Heart left ventricle (tissue), 16 donors: ENCODE results near the gene PRRG2. TPM values are rescaled to one million over a fixed set of nuclear protein-coding genes. Genes with fewer than 3 reads are reported as not detected.

ENCODE experiments used
- ATAC-seq, 4 donors: fragments of 200-7000 bp; cut with Tn5 transposase; one replicate each; pipeline ENCODE4 v1.9.1; 2020 to 2022; ENCODE audit warnings: moderate library complexity in 4 of 4, mild to moderate bottlenecking in 3 of 4, moderate number of reproducible peaks in 1 of 4
- DNase-seq, 5 donors: peaks; one replicate each; pipeline ENCODE4 v3.0.0-alpha.2; 2020
- H3K27ac ChIP-seq, 12 donors: fragments of 200-600 bp; sonication (generic) in 4 of 12; one replicate each; pipeline versions ENCODE4 v1.5.0 to v1.8.0; 2016 to 2022; ENCODE audit warnings: mild to moderate bottlenecking in 2 of 12
- H3K27me3 ChIP-seq, 9 donors: fragments of 200-600 bp; sonication (generic) in 2 of 9; one replicate each; pipeline versions ENCODE4 v1.5.1 to v1.8.0; 2016 to 2022; ENCODE audit warnings: mild to moderate bottlenecking in 3 of 9
- H3K36me3 ChIP-seq, 9 donors: fragments of 200-600 bp; sonication (generic) in 2 of 9; one replicate each; pipeline versions ENCODE4 v1.5.0 to v1.8.0; 2018 to 2022; ENCODE audit warnings: mild to moderate bottlenecking in 2 of 9
- H3K4me1 ChIP-seq, 12 donors: fragments of 200-600 bp; sonication (generic) in 4 of 12; one replicate each; pipeline versions ENCODE4 v1.5.0 to v1.8.0; 2016 to 2022; ENCODE audit warnings: mild to moderate bottlenecking in 3 of 12
- H3K4me3 ChIP-seq, 12 donors: fragments of 200-600 bp; sonication (generic) in 4 of 12; one replicate each; pipeline versions ENCODE4 v1.5.0 to v1.8.0; 2017 to 2022; ENCODE audit warnings: mild to moderate bottlenecking in 9 of 12, moderate library complexity in 4 of 12
- H3K9me3 ChIP-seq, 12 donors: fragments of 200-600 bp; sonication (generic) in 4 of 12; one replicate each; pipeline versions ENCODE4 v1.5.0 to v1.8.0; 2016 to 2022; ENCODE audit warnings: mild to moderate bottlenecking in 1 of 12
- CTCF ChIP-seq, 12 donors: fragments of 200-600 bp; sonication (generic) in 4 of 12; IDR thresholded peaks; one replicate each; pipeline versions ENCODE4 v1.5.0 to v1.8.0; 2018 to 2022; ENCODE audit warnings: antibody characterized with exemption in 12 of 12, mild to moderate bottlenecking in 5 of 12
- POLR2A ChIP-seq, 2 donors: fragments of 450-650 bp; IDR thresholded peaks; one replicate each; pipeline ENCODE4 v1.6.1; 2017; ENCODE audit warnings: antibody characterized with exemption in 2 of 2, mild to moderate bottlenecking in 2 of 2, moderate library complexity in 2 of 2
- WGBS, 4 donors: extraction: QIAGEN DNeasy Blood & Tissue Kit in 2 of 4; methylation state at CpG; one replicate each; pipeline versions ENCODE4 v1.1.5 to v1.1.7; 2013 to 2018; 5-methylcytosine and 5-hydroxymethylcytosine counted together
- intact Hi-C, 10 donors: fragments of 100-400 bp; cut with DNase I; formaldehyde crosslinking; loops; one replicate each; pipeline versions ENCODE4 v1.11.1 to v1.14.2; 2022
- polyA plus RNA-seq, 2 donors: library from polyadenylated mRNA; stranded (reverse); fragments of 200-250 nt; gene quantifications; one replicate each; pipeline ENCODE4 v1.2.3, GENCODE V29; 2013
- total RNA-seq, 9 donors: library from RNA; depleted of rRNA in 2 of 9; stranded (reverse); fragments of >200 nt in 2 of 9; fragmentation: NEBNext Ultra II Directional in 3 of 9; extraction: Animal tissue kit (Norgen Biotek cat#: 25700) in 3 of 9; gene quantifications; one replicate each; pipeline versions ENCODE4 v1.1.0 to v1.2.4, GENCODE V29; 2016 to 2023
- donor health status: ischemic (EF 13 %, LVEDD 7.1; RV severe dilation, severe dysfunction).
- donor health status: healthy with polysubstance abuse.
- donor health status: DM: no; HTN: yes; CAD: no.
- donor health status: DM: no; HTN: no; CAD: no.
- donor health status: ischemic (EF 25% LVEDD 6.9; RV normal size, moderate dysfunction).
- donor health status: ischemic (EF 25% LVEDD 5.7; RV mildly dilated, moderate dysfunction).
- donor health status: healthy.
- donor health status: DM: yes; HTN: yes; CAD: no.
- donor health status: ischemic (EF 35%, LVEDD 5.7; RV mildly dilated, moderate dysfunction).
- donor health status: nonischemic (EF 11% LVEDD 7.7; RV severe dilation, severe dysfunction).
- donor health status: DM: yes; HTN: yes; CAD: no.
- donor health status: PGD.
- donor health status: ischemic (EF 29% LVEDD 5.4; RV normal size, mild dysfunction).
- donor health status: nonischemic (EF 23%, LVEDD 6.1; RV moderate dilation, normal function).

The PRRG2 gene
- total and polyA plus RNA-seq, 11 donors, result 0.27 to 3.2 (median 0.88) TPM; not detected in 1

GRCh38 chr19:49557641-49558325, 23.3 kb upstream of the PRRG2 start:
- no peaks in the 10 kb centered on the region for H3K27me3 ChIP-seq
- H3K9me3 ChIP-seq, result no peaks in the 10 kb centered on the region
- intact Hi-C loops, result no loop called here
- TF ChIP-seq CTCF (IDR thresholded peaks at IDR 0.05) (no peak), POLR2A (IDR thresholded peaks at IDR 0.05) (no peak)
- no peak for DNase-seq
- 91 to 95% (median 92%) methylated on average over 17 to 18 of the region's 18 CpGs for WGBS, 4 donors
- peaks cover 0 to 56% (median 3%) of the 10 kb centered on the region in 12 donors for H3K4me1 ChIP-seq
- peak overlapping the region in 1 of 12 donors; percentile 27 for H3K27ac ChIP-seq
- no peak for ATAC-seq
- peaks cover 0 to 66% (median 53%) of the 10 kb centered on the region in 9 donors for H3K36me3 ChIP-seq
- H3K4me3 ChIP-seq, result no peak overlapping the region

DNA sequence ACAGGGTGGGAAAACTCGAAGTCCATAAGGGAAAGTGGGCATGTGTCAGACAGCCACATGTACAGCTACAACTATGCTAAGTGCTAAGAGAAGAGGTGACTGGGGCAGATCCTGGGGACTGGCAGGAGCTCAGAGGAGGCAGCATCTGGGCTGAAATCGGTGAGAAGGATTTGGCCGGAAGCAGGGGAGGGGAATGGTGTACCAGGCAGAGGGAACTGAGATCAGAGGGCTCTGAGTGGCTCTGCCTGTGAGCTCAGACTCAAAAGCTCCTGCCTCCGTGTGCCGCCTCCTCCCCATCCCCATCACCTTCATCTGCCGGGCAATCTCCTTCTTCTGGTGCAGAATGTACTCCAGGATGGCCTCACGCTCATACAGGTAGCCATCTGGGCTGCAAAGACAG, 22.5 kb upstream of the PRRG2 start:
- WGBS, 4 donors, result 84 to 93% (median 85%) methylated on average over 7 of the region's 7 CpGs
- H3K27me3 ChIP-seq, result no peaks in the 10 kb centered on the region
- intact Hi-C loops, result no loop called here
- no peaks in the 10 kb centered on the region for H3K9me3 ChIP-seq
- ATAC-seq (no peak), DNase-seq (no peak)
- peak overlapping the region in 1 of 12 donors; percentile 73 for H3K27ac ChIP-seq
- H3K4me3 ChIP-seq, result peak overlapping the region in 1 of 12 donors; percentile 36
- no peak for TF ChIP-seq POLR2A (IDR thresholded peaks at IDR 0.05)
- TF ChIP-seq CTCF (IDR thresholded peaks at IDR 0.05), result no peak
- peaks cover 0 to 68% (median 53%) of the 10 kb centered on the region in 9 donors for H3K36me3 ChIP-seq
- H3K4me1 ChIP-seq, result peaks cover 0 to 56% (median 3%) of the 10 kb centered on the region in 12 donors

GRCh38 chr19:49559443-49559842, 21.7 kb upstream of the PRRG2 start:
- no peak for ATAC-seq
- no peaks in the 10 kb centered on the region for H3K27me3 ChIP-seq
- peak overlapping the region in 1 of 12 donors; percentile 36 for H3K4me3 ChIP-seq
- H3K4me1 ChIP-seq, result peaks cover 0 to 52% (median 3%) of the 10 kb centered on the region in 12 donors
- peaks cover 0 to 66% (median 52%) of the 10 kb centered on the region in 9 donors for H3K36me3 ChIP-seq
- TF ChIP-seq CTCF (IDR thresholded peaks at IDR 0.05), result no peak
- TF ChIP-seq POLR2A (IDR thresholded peaks at IDR 0.05), result no peak
- H3K27ac ChIP-seq, result peak overlapping the region in 3 of 12 donors; percentile 38 to 73 (median 48)
- H3K9me3 ChIP-seq, result no peaks in the 10 kb centered on the region
- WGBS, 4 donors, result 92 to 96% (median 94%) methylated on average over 3 of the region's 3 CpGs
- no peak for DNase-seq
- intact Hi-C loops, result no loop called here

DNA sequence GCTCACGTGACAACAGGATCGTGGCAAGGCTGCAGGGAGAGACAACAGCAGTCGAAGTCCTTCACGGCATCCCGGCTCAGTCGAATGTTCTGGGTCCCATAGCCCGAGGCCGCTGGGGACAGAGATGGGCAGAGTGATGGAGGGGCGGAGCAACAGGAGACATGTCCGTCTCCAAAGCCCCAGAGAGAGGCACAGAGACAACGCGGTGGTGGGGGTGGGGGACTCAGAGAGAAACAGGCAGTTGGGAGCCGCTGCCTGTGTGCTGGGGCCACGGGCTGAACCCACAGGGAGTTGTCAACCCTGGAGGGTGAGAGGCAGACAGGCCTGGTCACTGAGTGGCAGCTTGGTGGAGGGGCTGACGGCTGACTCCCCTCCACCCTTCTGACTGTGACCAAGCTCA, 21.2 kb upstream of the PRRG2 start:
- Histone ChIP-seq H3K36me3 (peaks cover 0 to 61% (median 48%) of the 10 kb centered on the region in 9 donors), H3K27me3 (no peaks in the 10 kb centered on the region), H3K4me3 (peak overlapping the region in 2 of 12 donors; percentile 6 to 36), H3K27ac (peak overlapping the region in 5 of 12 donors; percentile 23 to 73 (median 45)), H3K9me3 (no peaks in the 10 kb centered on the region), H3K4me1 (peaks cover 0 to 52% (median 8%) of the 10 kb centered on the region in 12 donors)
- intact Hi-C loops, result no loop called here
- ATAC-seq (peak in 1 of 4 donors; percentile 5), DNase-seq (peak in 1 of 5 donors; percentile 49)
- TF ChIP-seq CTCF (IDR thresholded peaks at IDR 0.05), result no peak
- TF ChIP-seq POLR2A (IDR thresholded peaks at IDR 0.05), result no peak
- 72 to 75% (median 74%) methylated on average over 13 to 15 of the region's 15 CpGs for WGBS, 4 donors
